ENCODE results near the gene ZNF302. TPM values are rescaled to one million over a fixed set of nuclear protein-coding genes. Genes with fewer than 3 reads are reported as not detected.

ZNF302 gene
- total RNA-seq, 1 donor from 2014 or later, result 10.2 TPM

GRCh38 chr19:34731964-34732363 lies 54.5 kb downstream of the ZNF302 start:
- no peak for DNase-seq (ENCODE audit: low read depth, low spot score)

GRCh38 chr19:34732612-34733211 lies 55.2 kb downstream of the ZNF302 start:
- no peak for DNase-seq (ENCODE audit: low read depth, low spot score)

DNA sequence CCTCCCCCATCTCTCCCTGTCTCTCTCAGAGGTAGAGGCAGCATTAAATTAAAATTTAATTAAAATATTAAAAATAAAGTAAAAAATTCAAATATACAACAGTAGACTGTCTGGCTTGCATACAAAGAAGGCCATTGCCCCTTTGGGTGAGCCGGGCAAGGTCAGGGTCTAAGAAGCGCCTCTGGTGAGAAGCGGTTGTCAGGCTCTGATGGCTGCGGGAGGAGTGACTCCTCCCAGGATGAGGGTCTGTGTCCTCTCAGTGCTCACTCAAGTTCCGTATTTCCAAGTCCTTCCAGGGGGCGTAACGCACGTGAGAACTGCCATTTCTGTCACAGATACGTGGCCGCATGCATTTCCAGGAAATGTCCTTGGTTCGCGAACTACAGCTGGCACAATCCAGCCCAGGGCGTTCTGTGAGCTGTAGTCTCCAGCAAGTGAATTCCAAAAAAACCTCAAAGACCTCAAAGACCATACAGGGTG lies 55.8 kb downstream of the ZNF302 start:
- peak; percentile 17 for DNase-seq (ENCODE audit: low read depth, low spot score)

GRCh38 chr19:34733746-34734536 lies 56.5 kb downstream of the ZNF302 start, which contains the start of gene ZNF181:
ZNF181 (plus strand) TSS chr19:34734243; CDS start chr19:34735038, 795 bp downstream.
- DNase-seq (ENCODE audit: low read depth, low spot score), result peak; percentile 64

DNA sequence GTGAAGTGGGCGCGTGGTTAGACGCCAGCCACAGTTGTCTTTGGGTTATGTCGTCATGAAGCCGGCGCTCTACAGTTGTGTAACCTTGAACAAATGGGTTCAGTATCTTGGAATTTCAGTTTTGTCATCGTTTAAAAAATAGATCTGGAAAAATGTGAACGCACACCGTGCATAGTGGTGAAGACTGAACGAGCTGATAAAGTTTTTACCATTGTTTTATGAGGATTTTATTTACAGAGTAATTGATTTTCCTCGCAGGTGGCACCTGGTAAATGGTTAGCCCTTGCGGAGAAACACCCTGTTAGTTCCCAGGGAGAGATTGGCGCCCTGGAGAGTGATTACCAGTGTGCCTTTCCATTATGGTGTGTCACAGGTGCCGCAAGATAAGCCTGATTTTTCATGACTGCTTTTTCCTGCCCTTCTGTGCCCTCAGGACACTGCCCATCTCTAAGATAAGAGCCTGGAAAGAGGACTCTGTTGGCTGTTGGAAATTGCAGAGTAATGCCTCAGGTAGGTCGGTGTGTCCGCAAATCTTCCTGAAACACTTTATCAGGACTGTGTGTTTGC lies 57.1 kb downstream of the ZNF302 start:
- peak; percentile 54 for DNase-seq (ENCODE audit: low read depth, low spot score)

Other genes starting within 250 kb of the ZNF302 start
- gene UBA2, start 249.3 kb upstream of the ZNF302 start, total RNA-seq, result 104 and 193 TPM in 2 replicates
- 33.0 and 40.7 TPM in 2 replicates for gene WTIP, start 195.9 kb upstream of the ZNF302 start, total RNA-seq
- gene SCGB2B2, start 519 bp upstream of the ZNF302 start, total RNA-seq, result not detected in 2 replicates
- 9.1 and 15.9 TPM in 2 replicates for gene ZNF181, start 56.6 kb downstream of the ZNF302 start, total RNA-seq
- 4.5 and 4.7 TPM in 2 replicates for gene ZNF599, start 95.5 kb downstream of the ZNF302 start, total RNA-seq
- gene ZNF30, start 249.2 kb downstream of the ZNF302 start, total RNA-seq, result 3.2 and 5.0 TPM in 2 replicates

Data from pulmonary artery endothelial cell (primary cell).